Heart right ventricle (tissue), 16 donors: ENCODE measurements around the gene SIX1. TPM values are rescaled to one million over a fixed set of nuclear protein-coding genes. Genes with fewer than 3 reads are reported as not detected.

ENCODE experiments used
- ATAC-seq, 8 donors: fragments of 200-7000 bp; cut with Tn5 transposase; one replicate each; pipeline ENCODE4 v1.9.1; 2020; ENCODE audit warnings: mild to moderate bottlenecking in 8 of 8, moderate library complexity in 8 of 8, moderate number of reproducible peaks in 1 of 8
- DNase-seq, 2 donors: peaks; one replicate each; pipeline ENCODE4 v3.0.0-alpha.2; 2020
- H3K27ac ChIP-seq, 10 donors: fragments of 200-600 bp; sonication (generic) in 2 of 10; one replicate each; pipeline versions ENCODE4 v1.5.0 to v1.8.0; 2020 to 2022; ENCODE audit warnings: mild to moderate bottlenecking in 3 of 10
- H3K27me3 ChIP-seq, 7 donors: fragments of 200-600 bp; one replicate each; pipeline ENCODE4 v1.8.0; 2021 to 2022; ENCODE audit warnings: mild to moderate bottlenecking in 2 of 7
- H3K36me3 ChIP-seq, 9 donors: fragments of 200-600 bp; sonication (generic) in 1 of 9; one replicate each; pipeline versions ENCODE4 v1.5.0 to v1.8.0; 2020 to 2022; ENCODE audit warnings: mild to moderate bottlenecking in 2 of 9
- H3K4me1 ChIP-seq, 9 donors: fragments of 200-600 bp; sonication (generic) in 1 of 9; one replicate each; pipeline versions ENCODE4 v1.5.0 to v1.8.0; 2020 to 2022; ENCODE audit warnings: mild to moderate bottlenecking in 4 of 9
- H3K4me3 ChIP-seq, 10 donors: fragments of 200-600 bp; sonication (generic) in 2 of 10; one replicate each; pipeline versions ENCODE4 v1.5.0 to v1.8.0; 2020 to 2022; ENCODE audit warnings: mild to moderate bottlenecking in 7 of 10, moderate library complexity in 2 of 10
- H3K9me3 ChIP-seq, 11 donors: fragments of 200-600 bp in 10 of 11; sonication (generic) in 2 of 11; one replicate each; pipeline versions ENCODE4 v1.5.0 to v1.8.0; 2013 to 2022; ENCODE audit warnings: mild to moderate bottlenecking in 2 of 11, control low read depth in 1 of 11, moderate library complexity in 1 of 11
- WGBS, 2 donors: extraction: QIAGEN DNeasy Blood & Tissue Kit; methylation state at CpG; one replicate each; pipeline ENCODE4 v1.1.7; 2013; ENCODE audit warnings: inconsistent platforms in 1 of 2; 5-methylcytosine and 5-hydroxymethylcytosine counted together
- intact Hi-C, 10 donors: fragments of 100-400 bp; cut with DNase I; formaldehyde crosslinking; loops; one replicate each; pipeline versions ENCODE4 v1.11.1 to v1.14.2; 2022
- polyA plus RNA-seq, 2 donors: library from polyadenylated mRNA; stranded (reverse); fragments of 200-250 nt; gene quantifications; one replicate each; pipeline ENCODE4 v1.2.3, GENCODE V29; 2013
- total RNA-seq, 10 donors: library from RNA; stranded (reverse); fragmentation: NEBNext Ultra II Directional in 3 of 10; extraction: Animal tissue kit (Norgen Biotek cat#: 25700) in 3 of 10; gene quantifications; one replicate each; pipeline versions ENCODE4 v1.2.1 to v1.2.4, GENCODE V29; 2021 to 2023
- TF ChIP-seq, protein P1 (sequence below), 9 donors: fragments of 200-600 bp; sonication (generic) in 2 of 9; IDR thresholded peaks; one replicate each; pipeline versions ENCODE4 v1.5.0 to v1.8.0; 2021 to 2022; ENCODE audit warnings: antibody characterized with exemption in 9 of 9, mild to moderate bottlenecking in 5 of 9, moderate library complexity in 1 of 9
- donor health status: Arrhythmogenic right ventricular cardiomyopathy.
- donor health status: ischemic (EF 13 %, LVEDD 7.1; RV severe dilation, severe dysfunction).
- donor health status: healthy with polysubstance abuse.
- donor health status: DM: no; HTN: yes; CAD: no.
- donor health status: DM: no; HTN: no; CAD: no.
- donor health status: ischemic (EF 25% LVEDD 6.9; RV normal size, moderate dysfunction).
- donor health status: ischemic (EF 25% LVEDD 5.7; RV mildly dilated, moderate dysfunction).
- donor health status: healthy.
- donor health status: DM: yes; HTN: yes; CAD: no.
- donor health status: Ischemic cardiomyopathy.
- donor health status: ischemic (EF 35%, LVEDD 5.7; RV mildly dilated, moderate dysfunction).
- donor health status: nonischemic (EF 11% LVEDD 7.7; RV severe dilation, severe dysfunction).
- donor health status: DM: yes; HTN: yes; CAD: no.
- donor health status: PGD.
- donor health status: ischemic (EF 29% LVEDD 5.4; RV normal size, mild dysfunction).
- donor health status: nonischemic (EF 23%, LVEDD 6.1; RV moderate dilation, normal function).

SIX1 gene
- total and polyA plus RNA-seq, 12 donors: 0.04 to 0.33 TPM; not detected in 10

DNA sequence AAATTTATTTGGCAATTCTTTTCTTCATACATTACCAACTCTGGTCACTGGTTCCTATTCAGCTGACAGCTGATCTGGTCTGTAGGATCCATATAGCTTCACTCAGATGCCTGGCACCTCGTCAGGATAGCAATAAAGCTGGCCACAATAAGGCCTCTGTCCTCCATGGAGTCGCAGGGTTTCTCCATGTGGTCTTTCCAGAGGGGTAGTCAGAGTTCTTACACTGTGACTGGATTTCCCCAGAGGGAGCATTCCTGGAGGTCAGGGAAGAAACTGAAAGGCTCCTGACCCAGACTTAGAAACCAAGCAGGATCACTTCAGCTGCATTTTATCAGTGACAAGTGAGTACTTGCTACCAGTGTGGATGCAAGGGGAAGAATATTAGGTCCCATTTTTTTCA is 34.9 kb upstream of the SIX1 start:
- WGBS, 2 donors: 68 to 72% methylated on average over 2 of the region's 2 CpGs
- Histone ChIP-seq H3K27ac (no peak overlapping the region), H3K4me1 (no peaks in the 10 kb centered on the region), H3K4me3 (no peak overlapping the region), H3K27me3 (peaks cover 0 to 8% (median 0%) of the 10 kb centered on the region in 7 donors), H3K36me3 (no peaks in the 10 kb centered on the region), H3K9me3 (peaks cover 0 to 18% (median 0%) of the 10 kb centered on the region in 11 donors)
- intact Hi-C loops: no loop called here
- no peak for DNase-seq
- ATAC-seq: no peak
- TF ChIP-seq, protein P1, sequence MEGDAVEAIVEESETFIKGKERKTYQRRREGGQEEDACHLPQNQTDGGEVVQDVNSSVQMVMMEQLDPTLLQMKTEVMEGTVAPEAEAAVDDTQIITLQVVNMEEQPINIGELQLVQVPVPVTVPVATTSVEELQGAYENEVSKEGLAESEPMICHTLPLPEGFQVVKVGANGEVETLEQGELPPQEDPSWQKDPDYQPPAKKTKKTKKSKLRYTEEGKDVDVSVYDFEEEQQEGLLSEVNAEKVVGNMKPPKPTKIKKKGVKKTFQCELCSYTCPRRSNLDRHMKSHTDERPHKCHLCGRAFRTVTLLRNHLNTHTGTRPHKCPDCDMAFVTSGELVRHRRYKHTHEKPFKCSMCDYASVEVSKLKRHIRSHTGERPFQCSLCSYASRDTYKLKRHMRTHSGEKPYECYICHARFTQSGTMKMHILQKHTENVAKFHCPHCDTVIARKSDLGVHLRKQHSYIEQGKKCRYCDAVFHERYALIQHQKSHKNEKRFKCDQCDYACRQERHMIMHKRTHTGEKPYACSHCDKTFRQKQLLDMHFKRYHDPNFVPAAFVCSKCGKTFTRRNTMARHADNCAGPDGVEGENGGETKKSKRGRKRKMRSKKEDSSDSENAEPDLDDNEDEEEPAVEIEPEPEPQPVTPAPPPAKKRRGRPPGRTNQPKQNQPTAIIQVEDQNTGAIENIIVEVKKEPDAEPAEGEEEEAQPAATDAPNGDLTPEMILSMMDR (IDR thresholded peaks at IDR 0.05): no peak

DNA sequence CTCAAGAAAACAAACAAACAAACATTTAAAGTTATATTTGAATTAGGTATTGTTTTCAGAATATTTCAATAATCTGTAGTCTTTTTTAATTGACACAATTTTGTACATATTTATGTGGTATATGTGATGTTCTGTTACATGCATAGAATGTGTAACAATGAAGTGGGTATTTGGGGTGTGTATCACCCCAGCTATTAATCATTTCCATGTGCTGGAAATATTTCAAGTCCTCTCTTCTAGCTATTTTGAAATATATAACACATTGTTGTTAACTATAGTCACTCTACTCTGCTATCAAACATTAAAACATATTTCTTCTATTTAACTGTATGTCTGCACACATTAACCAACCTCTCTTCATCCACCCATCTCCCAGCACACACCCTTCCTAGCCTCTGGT is 32.0 kb upstream of the SIX1 start:
- intact Hi-C loops: no loop called here
- peaks cover 0 to 11% (median 0%) of the 10 kb centered on the region in 7 donors for H3K27me3 ChIP-seq
- H3K27ac ChIP-seq: no peak overlapping the region
- DNase-seq: no peak
- H3K9me3 ChIP-seq: peaks cover 0 to 18% (median 0%) of the 10 kb centered on the region in 11 donors
- H3K36me3 ChIP-seq: no peaks in the 10 kb centered on the region
- H3K4me3 ChIP-seq: no peak overlapping the region
- no peaks in the 10 kb centered on the region for H3K4me1 ChIP-seq
- no peak for ATAC-seq
- TF ChIP-seq, protein P1 (IDR thresholded peaks at IDR 0.05): no peak

DNA sequence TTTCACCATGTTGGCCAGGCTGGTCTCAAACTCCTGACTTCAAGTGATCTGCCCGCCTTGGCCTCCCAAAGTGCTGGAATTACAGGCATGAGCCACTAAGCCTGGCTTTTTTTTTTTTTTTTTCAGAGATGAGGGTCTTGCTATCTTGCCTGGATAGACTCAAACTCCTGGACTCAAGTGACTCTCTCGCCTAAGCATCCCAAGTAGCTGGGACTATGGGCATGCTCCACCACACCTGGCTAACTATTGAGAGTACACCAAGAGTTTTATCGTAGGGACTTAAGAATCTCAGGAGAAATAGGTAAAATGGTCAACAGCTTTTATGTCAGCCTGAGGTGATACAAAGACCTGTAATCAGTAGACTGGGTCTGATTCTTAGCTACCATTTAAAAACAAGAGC is 31.2 kb upstream of the SIX1 start:
- WGBS, 2 donors: 78 to 81% methylated on average over 3 of the region's 3 CpGs
- no peak overlapping the region for H3K4me3 ChIP-seq
- no peaks in the 10 kb centered on the region for H3K36me3 ChIP-seq
- H3K27ac ChIP-seq: no peak overlapping the region
- peaks cover 0 to 11% (median 0%) of the 10 kb centered on the region in 7 donors for H3K27me3 ChIP-seq
- H3K4me1 ChIP-seq: no peaks in the 10 kb centered on the region
- DNase-seq: no peak
- peaks cover 0 to 18% (median 0%) of the 10 kb centered on the region in 11 donors for H3K9me3 ChIP-seq
- intact Hi-C loops: no loop called here
- TF ChIP-seq, protein P1 (IDR thresholded peaks at IDR 0.05): no peak
- no peak for ATAC-seq

DNA sequence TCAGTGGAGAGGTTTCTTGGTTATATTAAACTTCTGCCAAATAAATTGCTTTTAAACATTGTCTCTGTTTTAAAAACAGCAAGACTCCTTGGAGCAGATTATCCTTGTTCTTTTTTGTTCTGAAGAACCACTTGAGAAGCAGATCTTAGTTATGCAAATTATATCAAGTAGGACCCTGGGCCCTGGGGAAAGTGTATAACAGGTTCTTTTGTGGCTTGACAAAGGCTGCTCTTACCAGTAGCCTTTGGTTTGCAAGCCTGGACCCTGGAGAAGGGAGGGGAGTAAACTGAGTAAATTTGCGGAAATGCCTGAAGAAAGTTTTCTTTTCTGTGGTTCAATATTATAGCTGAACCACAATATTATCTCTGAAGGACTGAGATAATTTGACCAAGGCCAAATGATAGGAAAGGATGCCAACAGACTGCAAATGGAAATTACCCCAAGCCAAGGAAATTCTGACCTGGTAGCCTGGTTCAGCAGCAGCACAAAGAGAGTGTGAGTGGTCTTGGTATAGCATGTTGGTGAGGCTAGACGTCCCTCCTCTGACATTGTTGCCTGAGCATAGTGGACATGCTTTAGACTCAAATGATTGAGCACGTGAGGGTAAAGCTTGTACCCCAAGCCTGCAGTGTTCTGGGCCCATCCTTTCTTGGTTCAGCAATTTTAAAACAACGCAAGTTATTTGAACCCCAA is 30.4 kb upstream of the SIX1 start:
- Histone ChIP-seq H3K4me1 (no peaks in the 10 kb centered on the region), H3K4me3 (no peak overlapping the region), H3K27ac (no peak overlapping the region), H3K27me3 (peaks cover 0 to 11% (median 0%) of the 10 kb centered on the region in 7 donors), H3K9me3 (peaks cover 0 to 18% (median 0%) of the 10 kb centered on the region in 11 donors), H3K36me3 (no peaks in the 10 kb centered on the region)
- intact Hi-C loops: no loop called here
- 66 to 77% methylated on average over 4 of the region's 4 CpGs for WGBS, 2 donors
- TF ChIP-seq, protein P1 (IDR thresholded peaks at IDR 0.05): no peak
- ATAC-seq: no peak
- DNase-seq: no peak
